Activated CD4-positive, alpha-beta memory T cell treated with anti-CD3 and anti-CD28 coated beads, Interleukin-2, amount 10 ng/mL, durations not matched to agents 7 days and 5 days (primary cell): Measurements from ENCODE around the gene TSPAN32. TPM values are rescaled to one million over a fixed set of nuclear protein-coding genes. Genes with fewer than 3 reads are reported as not detected.

Experiments
- CTCF ChIA-PET: fragments of 350-600 bp; sonication (Branson Sonifier 250); formaldehyde crosslinking; loops from one replicate; lab custom pipeline; 2021; ENCODE audit warnings: antibody characterized with exemption, inconsistent platforms; lab: Charles Lee
- POLR2A ChIA-PET: fragments of 350-600 bp; sonication (Branson Sonifier 250); formaldehyde crosslinking; loops from one replicate; lab custom pipeline; 2021; ENCODE audit warnings: antibody characterized with exemption; lab: Charles Lee
- DNase-seq: peaks from one replicate; pipeline ENCODE4 v3.0.0-alpha.2; 2020
- H3K27ac Mint-ChIP-seq: one replicate; pipeline ENCODE4 v1.8.0; 2021; ENCODE audit warnings: mild to moderate bottlenecking, mixed read lengths
- H3K27me3 Mint-ChIP-seq: one replicate; pipeline ENCODE4 v1.8.0; 2021; ENCODE audit warnings: mixed read lengths
- H3K36me3 Mint-ChIP-seq: one replicate; pipeline ENCODE4 v1.8.0; 2021; ENCODE audit warnings: low read depth, mixed read lengths
- H3K4me1 Mint-ChIP-seq: one replicate; pipeline ENCODE4 v1.8.0; 2021; ENCODE audit warnings: mixed read lengths
- H3K4me3 Mint-ChIP-seq: one replicate; pipeline ENCODE4 v1.8.0; 2021; ENCODE audit warnings: mild to moderate bottlenecking, mixed read lengths
- H3K9me3 Mint-ChIP-seq: one replicate; pipeline ENCODE4 v1.8.0; 2021; ENCODE audit warnings: mixed read lengths
- total RNA-seq, 2 experiments: library from RNA; stranded (reverse); gene quantifications; one replicate each; pipeline ENCODE4 v1.2.3, GENCODE V29; 2021

Gene TSPAN32
- total RNA-seq, 2 experiments from 2014 or later, result 48.0 to 50.1 TPM

- DNase-seq, result no peak
- Mint-ChIP-seq H3K27me3 (peaks cover 5% of the 10 kb centered on the region), H3K36me3 (no peaks in the 10 kb centered on the region), H3K27ac (no peak overlapping the region), H3K4me3 (no peak overlapping the region), H3K4me1 (peaks cover 24% of the 10 kb centered on the region), H3K9me3 (no peaks in the 10 kb centered on the region)
- ChIA-PET POLR2A (no interaction called here), CTCF (interaction anchor here (0.8 kb wide), 1 partner anchor 25 kb away, joined by 3 read pairs; no protein-coding TSS in a partner anchor)
Observed at GRCh38 chr11:2263071-2263565, 38.7 kb upstream of the TSPAN32 start.

DNA sequence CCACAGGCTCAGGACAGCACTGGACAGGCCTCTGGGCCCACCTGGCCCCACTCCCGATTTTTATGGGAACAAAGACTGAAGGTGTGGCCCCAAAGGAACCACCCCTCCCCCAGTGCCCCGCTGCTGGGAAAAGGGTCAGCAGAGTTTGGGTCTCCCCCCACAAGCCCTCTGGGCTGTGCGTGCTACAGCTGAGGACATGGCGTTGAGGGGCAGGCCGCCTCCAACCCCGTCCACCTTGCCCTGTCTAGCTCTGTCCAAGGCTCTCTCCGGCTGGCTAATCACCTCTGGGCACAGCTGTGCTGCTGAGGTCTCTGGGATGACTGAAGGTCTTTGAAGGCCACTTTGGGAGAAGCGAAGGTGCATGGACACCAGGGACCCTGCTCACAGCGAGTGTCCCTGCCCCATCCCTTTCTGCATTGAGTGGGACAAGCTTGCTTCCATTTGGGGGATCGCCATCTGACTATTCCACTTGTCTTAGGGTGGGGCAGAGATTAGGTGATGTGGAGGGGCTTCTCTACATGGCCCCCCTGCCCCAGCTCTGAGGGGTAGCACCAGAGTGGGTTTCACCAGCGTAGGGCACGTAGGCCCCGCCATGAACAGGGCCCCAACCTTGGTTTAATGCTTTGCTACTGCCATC, 38.0 kb upstream of the TSPAN32 start:
- H3K27me3 Mint-ChIP-seq, result peaks cover 10% of the 10 kb centered on the region

DNA sequence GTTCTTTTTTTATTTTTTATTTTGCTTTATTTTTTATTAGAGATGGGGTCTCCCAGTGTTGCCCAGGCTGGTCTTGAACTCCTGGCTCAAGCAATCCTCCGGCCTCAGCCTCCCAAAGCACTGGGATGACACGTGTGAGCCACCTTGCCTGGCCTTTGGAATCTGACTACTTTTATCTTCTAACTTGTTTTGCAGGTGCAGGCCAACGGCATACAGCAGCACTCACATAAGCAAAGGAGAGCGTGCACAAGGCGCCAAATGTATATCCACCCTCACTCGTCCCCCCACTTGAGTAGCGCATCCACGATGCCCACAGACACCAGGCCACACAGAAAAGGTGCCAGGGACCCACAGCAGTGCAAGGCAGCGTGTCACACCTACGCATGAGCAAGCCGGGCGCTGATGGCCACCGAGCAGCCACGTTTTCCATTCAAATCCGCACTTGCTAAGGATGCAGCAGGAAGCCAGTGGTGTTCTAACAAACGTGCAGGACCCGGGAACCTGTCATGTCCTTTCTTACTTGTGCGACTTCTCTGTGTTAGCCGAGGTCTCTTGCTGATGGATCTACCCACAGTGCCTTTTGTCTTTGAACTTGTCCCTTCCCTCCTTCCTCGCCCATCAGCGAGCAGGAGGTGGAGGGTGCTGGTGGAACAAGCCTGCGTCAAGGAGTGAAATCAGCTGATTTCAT, 37.3 kb upstream of the TSPAN32 start:
- Mint-ChIP-seq H3K36me3 (no peaks in the 10 kb centered on the region), H3K27me3 (peaks cover 12% of the 10 kb centered on the region), H3K27ac (no peak overlapping the region), H3K4me1 (peaks cover 31% of the 10 kb centered on the region), H3K9me3 (no peaks in the 10 kb centered on the region), H3K4me3 (no peak overlapping the region)
- CTCF ChIA-PET, result interaction anchor here (0.8 to 1.3 kb wide), 2 partner anchors 155 to 156 kb away, joined by 4 read pairs; no protein-coding TSS in a partner anchor
- DNase-seq, result no peak
- POLR2A ChIA-PET, result no interaction called here

More for the DNA sequence above, 38.0 kb upstream of the TSPAN32 start:
- POLR2A ChIA-PET, result no interaction called here
- H3K36me3 Mint-ChIP-seq, result no peaks in the 10 kb centered on the region
- no peaks in the 10 kb centered on the region for H3K9me3 Mint-ChIP-seq
- H3K4me3 Mint-ChIP-seq, result no peak overlapping the region
- DNase-seq, result no peak
- CTCF ChIA-PET, result interaction anchor here (0.8 kb wide), 1 partner anchor 26 kb away, joined by 3 read pairs; no protein-coding TSS in a partner anchor
- peaks cover 29% of the 10 kb centered on the region for H3K4me1 Mint-ChIP-seq
- no peak overlapping the region for H3K27ac Mint-ChIP-seq

DNA sequence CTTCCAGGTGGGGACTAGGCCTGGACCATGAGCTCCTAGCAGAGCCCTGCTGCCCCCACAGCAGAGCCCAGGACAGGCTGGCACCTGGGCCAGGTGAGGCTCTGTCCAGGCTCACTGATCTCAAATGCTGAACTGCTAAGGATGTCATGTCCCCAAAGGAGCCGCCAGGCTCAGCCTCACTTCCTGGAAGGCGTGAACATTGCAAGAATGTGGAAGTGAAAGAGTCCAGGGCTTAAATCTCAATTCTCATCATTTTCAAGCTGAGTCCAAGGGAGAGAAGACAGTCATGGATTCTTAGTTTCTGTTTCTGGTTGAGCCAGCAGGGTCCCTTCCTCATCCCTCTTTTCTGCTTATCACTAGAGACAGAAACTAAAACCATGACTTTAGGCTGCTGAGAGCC, 36.4 kb upstream of the TSPAN32 start:
- DNase-seq, result no peak
- Mint-ChIP-seq H3K4me3 (peak overlapping the region; percentile 3), H3K4me1 (peaks cover 31% of the 10 kb centered on the region), H3K9me3 (no peaks in the 10 kb centered on the region), H3K36me3 (no peaks in the 10 kb centered on the region), H3K27me3 (peaks cover 13% of the 10 kb centered on the region), H3K27ac (peak overlapping the region; percentile 28)
- CTCF ChIA-PET, result interaction anchor here (0.8 to 1.3 kb wide), 2 partner anchors 154 to 155 kb away, joined by 4 read pairs; no protein-coding TSS in a partner anchor
- POLR2A ChIA-PET, result interaction anchor here (0.6 to 1.0 kb wide), 2 partner anchors 36 to 39 kb away, joined by 3 read pairs; partner anchors contain the start of genes C11orf21 and TSPAN32

GRCh38 chr11:2265854-2266585, 35.8 kb upstream of the TSPAN32 start:
- peaks cover 17% of the 10 kb centered on the region for H3K27me3 Mint-ChIP-seq
- CTCF ChIA-PET, result interaction anchor here (1.3 kb wide), 1 partner anchor 155 kb away, joined by 4 read pairs; no protein-coding TSS in a partner anchor
- no peak overlapping the region for H3K4me3 Mint-ChIP-seq
- POLR2A ChIA-PET, result interaction anchor here (0.6 to 1.0 kb wide), 2 partner anchors 35 to 39 kb away, joined by 3 read pairs; partner anchors contain the start of genes C11orf21 and TSPAN32
- H3K27ac Mint-ChIP-seq, result peak overlapping the region; percentile 25
- H3K4me1 Mint-ChIP-seq, result peaks cover 33% of the 10 kb centered on the region
- no peaks in the 10 kb centered on the region for H3K9me3 Mint-ChIP-seq
- H3K36me3 Mint-ChIP-seq, result no peaks in the 10 kb centered on the region
- no peak for DNase-seq

DNA sequence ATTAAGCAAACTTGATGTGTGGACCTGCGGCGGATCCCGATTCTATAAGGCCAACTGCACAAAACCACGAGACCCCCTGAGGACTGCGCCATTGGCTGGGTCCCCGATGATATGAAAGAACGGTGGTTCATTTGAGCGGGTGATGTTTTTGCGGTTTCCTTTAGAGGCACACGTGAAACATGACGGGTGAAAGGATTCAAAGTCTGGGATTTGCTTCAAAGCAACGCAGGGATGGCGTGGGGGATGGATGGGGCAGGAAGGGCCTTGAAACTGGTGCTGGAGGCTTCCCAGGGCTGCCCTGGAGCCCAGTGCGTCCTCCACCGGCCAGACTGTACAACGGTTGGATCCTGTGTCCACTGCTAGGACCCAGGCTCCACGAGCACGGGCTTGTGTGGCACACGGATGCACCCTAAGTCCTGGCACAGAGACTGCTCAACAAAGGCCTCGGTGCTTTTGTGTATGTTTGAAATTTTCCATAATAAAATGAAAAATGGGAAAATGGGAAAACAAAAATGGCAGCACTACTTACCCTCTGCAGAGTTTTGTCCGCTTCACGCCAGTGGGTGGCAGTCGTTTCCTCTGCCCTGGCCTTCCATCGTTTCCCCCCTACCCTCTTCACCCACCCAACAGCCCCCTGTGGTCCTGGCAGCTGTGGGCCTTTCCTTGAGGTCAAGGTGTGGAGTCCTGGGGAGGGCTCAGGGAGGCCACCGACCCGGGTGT, 35.1 kb upstream of the TSPAN32 start:
- Mint-ChIP-seq H3K4me1 (peaks cover 33% of the 10 kb centered on the region), H3K27me3 (peaks cover 21% of the 10 kb centered on the region), H3K4me3 (no peak overlapping the region), H3K36me3 (no peaks in the 10 kb centered on the region), H3K27ac (no peak overlapping the region), H3K9me3 (no peaks in the 10 kb centered on the region)
- DNase-seq, result no peak
- ChIA-PET POLR2A (no interaction called here), CTCF (interaction anchor here (1.0 kb wide), 1 partner anchor 38 kb away, joined by 4 read pairs; no protein-coding TSS in a partner anchor)

GRCh38 chr11:2267306-2267850, 34.4 kb upstream of the TSPAN32 start:
- DNase-seq, result no peak
- ChIA-PET CTCF (interaction anchor here (1.0 kb wide), 1 partner anchor 38 kb away, joined by 4 read pairs; no protein-coding TSS in a partner anchor), POLR2A (interaction anchor here (1.0 kb wide), 1 partner anchor 9 kb away, joined by 3 read pairs; no protein-coding TSS in a partner anchor)
- Mint-ChIP-seq H3K4me1 (peaks cover 33% of the 10 kb centered on the region), H3K36me3 (no peaks in the 10 kb centered on the region), H3K9me3 (no peaks in the 10 kb centered on the region), H3K27me3 (peaks cover 25% of the 10 kb centered on the region), H3K27ac (no peak overlapping the region), H3K4me3 (no peak overlapping the region)

DNA sequence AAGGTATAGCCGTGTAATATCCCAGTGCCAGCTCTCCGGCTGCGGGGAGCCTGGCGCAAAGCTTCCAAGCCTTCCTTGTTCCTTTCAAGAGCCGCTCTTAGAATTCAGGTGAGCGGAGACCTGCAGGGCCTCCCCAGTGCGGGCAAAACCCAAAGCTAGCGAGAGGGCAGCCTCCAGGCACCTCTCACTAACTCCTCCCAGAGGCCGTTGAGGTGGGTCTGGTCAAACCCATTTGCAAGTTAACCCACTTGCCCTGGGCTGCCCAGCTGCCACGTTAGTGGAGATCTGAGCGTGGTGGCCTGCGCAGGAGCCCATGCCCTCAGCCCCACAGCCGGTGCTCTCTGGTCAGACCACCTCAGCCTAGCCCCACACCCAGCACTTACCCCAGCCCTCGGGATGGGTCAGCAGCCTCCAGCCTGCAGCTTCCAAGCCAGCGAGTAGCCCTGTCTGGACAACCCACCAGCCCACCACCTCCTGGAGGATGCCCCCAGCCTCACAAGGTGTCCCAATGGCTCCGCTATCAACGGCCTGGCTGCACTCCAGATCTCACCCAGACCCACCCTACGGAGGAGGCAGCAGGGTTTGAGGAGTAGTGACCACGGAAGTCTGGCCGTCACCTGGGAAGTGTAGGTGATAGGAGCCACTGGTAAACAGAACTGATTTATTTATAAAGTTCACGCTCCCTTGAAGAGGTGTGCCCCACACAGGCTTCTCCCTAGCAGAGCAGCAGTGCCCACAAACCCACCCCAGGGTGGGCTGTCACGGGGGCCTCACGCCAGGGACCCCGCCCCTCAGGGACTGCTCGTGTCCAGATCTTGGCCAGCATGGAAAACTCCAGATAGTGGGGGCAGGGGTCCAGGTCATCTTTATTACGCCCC, 33.7 kb upstream of the TSPAN32 start:
- POLR2A ChIA-PET, result interaction anchor here (1.0 kb wide), 1 partner anchor 9 kb away, joined by 3 read pairs; no protein-coding TSS in a partner anchor
- H3K27me3 Mint-ChIP-seq, result peaks cover 32% of the 10 kb centered on the region
- CTCF ChIA-PET, result interaction anchor here (1.0 to 2.3 kb wide), 2 partner anchors 37 kb away, joined by 4 to 9 read pairs; no protein-coding TSS in a partner anchor
- DNase-seq, result no peak
- H3K27ac Mint-ChIP-seq, result no peak overlapping the region
- H3K9me3 Mint-ChIP-seq, result no peaks in the 10 kb centered on the region
- H3K4me3 Mint-ChIP-seq, result peak overlapping the region; percentile 8
- no peaks in the 10 kb centered on the region for H3K36me3 Mint-ChIP-seq
- H3K4me1 Mint-ChIP-seq, result peaks cover 33% of the 10 kb centered on the region

- Mint-ChIP-seq H3K27me3 (peaks cover 40% of the 10 kb centered on the region), H3K9me3 (no peaks in the 10 kb centered on the region), H3K4me1 (peaks cover 33% of the 10 kb centered on the region), H3K36me3 (no peaks in the 10 kb centered on the region), H3K27ac (no peak overlapping the region), H3K4me3 (peak overlapping the region; percentile 37)
- POLR2A ChIA-PET, result interaction anchor here (0.8 to 1.1 kb wide), 2 partner anchors 9 to 31 kb away, joined by 3 to 4 read pairs; no protein-coding TSS in a partner anchor
- CTCF ChIA-PET, result interaction anchor here (2.3 kb wide), 1 partner anchor 36 kb away, joined by 9 read pairs; no protein-coding TSS in a partner anchor
- peak; percentile 62 for DNase-seq
Observed at GRCh38 chr11:2268729-2269600, 32.8 kb upstream of the TSPAN32 start.

DNA sequence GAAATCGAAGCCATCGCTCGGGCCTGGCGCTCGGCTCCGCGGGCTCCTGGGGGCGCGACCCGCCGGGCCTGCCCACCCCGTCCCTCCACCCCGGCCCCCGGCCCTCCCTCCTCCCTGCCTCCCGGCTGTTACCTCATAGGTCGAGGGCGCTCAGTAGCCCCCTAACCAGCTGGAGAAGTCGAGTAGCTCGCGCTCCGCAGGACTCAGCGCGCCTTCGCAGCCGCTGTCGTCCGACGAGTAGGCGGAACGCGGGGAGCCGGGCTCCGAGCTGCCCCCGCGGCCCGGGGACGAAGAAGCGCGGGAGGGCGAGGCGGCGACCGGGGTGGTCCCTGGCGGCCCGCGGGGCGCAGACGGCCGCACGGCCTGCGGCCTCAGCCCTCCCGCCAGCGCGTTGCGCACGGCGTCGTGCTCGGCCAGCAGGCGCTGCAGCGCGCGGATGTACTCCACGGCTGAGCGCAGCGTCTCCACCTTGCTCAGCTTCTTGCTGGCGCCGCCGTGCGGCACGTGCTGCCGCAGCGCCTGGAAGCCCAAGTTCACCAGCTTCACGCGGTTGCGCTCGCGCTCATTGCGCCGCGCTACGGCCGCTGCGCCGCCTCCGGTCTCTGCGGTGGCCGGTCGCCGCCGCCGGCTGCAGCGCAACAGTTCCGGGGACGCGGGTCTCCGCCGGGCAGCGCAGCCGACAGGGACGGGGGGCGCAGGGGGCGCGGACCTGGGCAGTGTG, 32.1 kb upstream of the TSPAN32 start:
- H3K4me1 Mint-ChIP-seq, result peaks cover 33% of the 10 kb centered on the region
- H3K27me3 Mint-ChIP-seq, result peaks cover 47% of the 10 kb centered on the region
- ChIA-PET POLR2A (interaction anchor here (0.8 to 1.1 kb wide), 3 partner anchors 9 to 33 kb away, joined by 3 to 4 read pairs (median 3); no protein-coding TSS in a partner anchor), CTCF (interaction anchor here (2.3 kb wide), 1 partner anchor 36 kb away, joined by 9 read pairs; no protein-coding TSS in a partner anchor)
- no peaks in the 10 kb centered on the region for H3K9me3 Mint-ChIP-seq
- peak overlapping the region; percentile 37 for H3K4me3 Mint-ChIP-seq
- DNase-seq, result peak; percentile 57
- no peak overlapping the region for H3K27ac Mint-ChIP-seq
- H3K36me3 Mint-ChIP-seq, result no peaks in the 10 kb centered on the region
